ENCODE measurements around the gene C16orf86.
"Not testable (repeated sequence)": the region's sequence is repeated elsewhere in the genome, so short reads cannot be mapped to it uniquely, and the experiment has no call there.

C16orf86 gene

GRCh38 chr16:67668495-67669157 lies 2.0 kb downstream of the C16orf86 start:
- DNase-seq, result no peak

DNA sequence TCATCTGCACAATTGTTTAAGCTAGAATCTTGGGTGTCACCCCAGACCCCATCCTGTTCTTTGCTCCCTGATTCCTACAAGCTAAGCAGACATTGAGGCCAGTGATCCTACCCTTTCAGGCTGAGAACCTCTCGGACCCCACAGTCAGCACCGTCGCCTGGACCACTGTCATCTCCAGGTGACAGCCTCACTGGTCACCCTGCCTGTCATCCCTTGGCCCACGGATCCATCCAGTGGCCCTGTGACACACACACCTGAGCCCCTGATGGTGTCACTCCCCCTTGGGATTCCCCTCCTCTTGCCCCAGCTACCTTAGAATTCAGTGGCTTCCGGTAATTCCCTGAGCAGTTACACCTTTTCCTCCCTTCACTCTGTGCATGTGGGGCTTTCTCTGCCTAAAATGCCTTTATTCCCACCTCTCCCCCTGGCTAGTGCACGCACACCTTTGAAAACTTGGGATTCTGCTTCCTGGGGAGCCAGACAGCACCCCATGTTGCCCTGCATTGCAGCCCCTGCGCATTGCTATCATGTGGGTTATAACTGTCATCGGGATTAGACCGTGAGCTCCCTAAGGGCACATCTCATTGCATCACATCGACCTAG lies 3.0 kb downstream of the C16orf86 start:
- no peak for DNase-seq

DNA sequence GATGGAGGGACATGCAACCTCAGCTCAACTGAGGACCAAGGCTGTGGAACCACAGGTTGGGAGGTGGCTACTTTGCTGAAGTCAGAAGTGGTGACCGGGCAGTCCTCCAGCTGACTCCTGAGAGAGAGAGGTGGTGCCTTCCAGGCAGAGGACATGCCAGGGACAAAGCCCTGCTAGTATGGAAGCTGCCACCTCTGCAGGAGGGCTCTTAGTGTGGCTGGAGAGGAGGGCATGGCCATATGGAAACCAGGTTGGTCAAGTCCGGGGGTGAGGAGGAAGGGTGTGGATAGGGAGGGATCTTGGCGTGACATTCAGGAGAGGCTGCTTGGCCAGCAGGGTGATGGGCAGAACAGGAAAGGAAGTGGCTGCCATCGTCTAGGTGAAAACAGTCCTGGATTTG lies 5.7 kb downstream of the C16orf86 start:
- DNase-seq, result no peak

- DNase-seq, result peak; percentile 34
Observed at GRCh38 chr16:67672739-67673662, 6.4 kb downstream of the C16orf86 start.

GRCh38 chr16:67673712-67674580 lies 7.3 kb downstream of the C16orf86 start:
- peak; percentile 55 for DNase-seq

GRCh38 chr16:67674851-67675578 lies 8.4 kb downstream of the C16orf86 start:
- DNase-seq, result no peak

- no peak for DNase-seq
Observed at GRCh38 chr16:67675579-67675935, 8.9 kb downstream of the C16orf86 start.

DNA sequence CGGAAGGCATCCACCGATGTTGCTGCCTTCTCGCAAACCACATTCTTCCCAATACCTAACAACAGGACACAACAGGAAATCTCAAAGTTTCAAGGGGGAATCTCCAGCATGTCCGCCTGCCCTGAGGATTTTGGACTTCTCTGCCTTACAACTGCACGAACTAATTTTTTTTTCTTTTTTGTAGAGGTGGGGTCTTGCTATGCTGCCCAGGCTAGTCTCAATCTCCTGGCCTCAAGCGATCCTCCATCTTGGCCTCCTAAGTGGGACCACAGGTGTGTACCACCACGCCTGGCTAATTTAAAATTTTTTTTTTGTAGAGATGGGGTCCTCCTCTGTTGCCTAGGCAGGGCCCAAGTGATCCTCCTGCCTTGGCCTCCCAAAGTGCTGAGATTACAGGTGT lies 9.4 kb downstream of the C16orf86 start:
- DNase-seq, result no peak

GRCh38 chr16:67676516-67676915 lies 9.9 kb downstream of the C16orf86 start:
- DNase-seq, result no peak

- DNase-seq, result no peak
Observed at GRCh38 chr16:67676939-67677338, 10.3 kb downstream of the C16orf86 start.

DNA sequence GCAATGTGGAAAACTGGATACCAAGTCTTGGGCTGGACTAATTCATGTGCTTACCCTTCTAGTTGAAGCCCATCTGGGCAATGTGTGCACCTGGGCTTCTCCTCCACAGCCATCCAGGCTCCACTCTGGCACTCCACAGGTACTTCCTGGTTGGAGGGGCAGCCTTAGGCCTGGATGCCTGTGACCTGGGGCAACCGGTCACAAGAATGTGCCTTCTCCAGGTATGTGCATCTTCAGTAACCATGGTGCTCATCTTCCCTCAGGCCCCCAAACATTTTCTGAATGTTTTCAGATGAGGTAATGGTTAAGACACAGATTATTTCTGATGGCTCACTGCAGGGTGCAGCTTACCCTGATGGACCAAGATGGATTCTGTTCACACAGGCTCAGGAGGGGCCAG lies 11.1 kb downstream of the C16orf86 start:
- no peak for DNase-seq

- DNase-seq, result no peak
Observed at GRCh38 chr16:67678354-67679023, 11.9 kb downstream of the C16orf86 start.

DNA sequence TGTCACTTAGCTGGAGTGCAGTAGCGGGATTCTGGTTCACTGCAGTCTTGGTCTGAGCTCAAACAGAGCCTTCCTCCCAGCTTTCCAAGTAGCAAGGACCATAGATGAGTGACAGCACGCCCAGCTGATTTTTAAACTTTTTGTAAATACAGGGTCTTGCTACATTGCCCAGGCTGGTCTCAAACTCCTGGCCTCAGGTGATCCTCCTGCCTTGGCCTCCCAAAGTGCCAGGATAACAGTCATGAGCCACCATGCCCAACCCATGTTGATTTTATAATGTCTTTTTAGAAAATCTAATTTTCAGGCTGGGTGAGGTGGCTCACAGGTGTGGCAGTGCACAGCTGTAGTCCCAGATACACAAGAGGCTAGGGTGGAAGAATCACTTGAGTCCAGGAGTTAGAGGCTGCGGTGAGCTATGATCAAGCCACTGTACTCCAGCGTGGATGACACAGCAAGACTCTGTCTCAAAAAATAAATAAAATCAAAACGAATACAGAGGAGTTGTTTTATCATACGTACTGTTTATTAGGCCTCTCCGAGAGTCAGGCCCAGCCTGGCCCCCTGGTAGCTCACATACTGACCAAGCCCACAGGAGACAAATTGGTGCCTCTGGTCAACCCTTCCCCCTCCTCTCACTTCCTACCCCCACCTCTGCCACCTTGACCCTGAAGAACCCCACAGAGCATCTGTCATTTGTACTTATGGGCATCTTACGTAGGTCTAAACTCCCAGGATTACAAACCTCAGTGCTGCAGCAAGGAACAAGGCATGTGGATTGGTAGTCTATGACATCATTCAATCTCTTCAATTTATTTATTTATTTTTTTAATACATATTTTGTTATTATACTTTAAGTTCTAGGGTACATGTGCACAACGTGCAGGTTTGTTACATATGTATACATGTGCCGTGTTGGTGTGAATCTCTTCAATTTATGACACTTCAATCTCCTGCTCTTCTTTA lies 13.6 kb downstream of the C16orf86 start:
- no peak for DNase-seq

DNA sequence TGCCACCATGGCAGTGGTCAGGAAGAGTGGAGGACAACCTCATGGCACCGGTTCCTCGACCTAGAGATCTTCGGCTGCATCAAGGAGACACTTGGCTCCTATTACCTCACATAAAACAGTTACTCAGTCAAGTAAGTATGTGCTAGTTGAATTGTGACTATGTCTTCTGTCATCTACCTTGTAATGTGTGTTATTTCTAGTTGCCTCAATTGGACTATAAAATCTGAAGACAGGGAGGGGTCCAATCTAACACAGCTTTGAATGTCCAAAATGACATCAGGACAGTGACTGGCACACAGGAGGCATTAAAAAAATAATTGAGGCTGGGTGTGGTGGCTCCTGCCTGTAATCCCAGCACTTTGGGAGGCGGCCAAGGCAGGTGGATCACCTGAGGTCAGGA lies 17.2 kb downstream of the C16orf86 start:
- no peak for DNase-seq

DNA sequence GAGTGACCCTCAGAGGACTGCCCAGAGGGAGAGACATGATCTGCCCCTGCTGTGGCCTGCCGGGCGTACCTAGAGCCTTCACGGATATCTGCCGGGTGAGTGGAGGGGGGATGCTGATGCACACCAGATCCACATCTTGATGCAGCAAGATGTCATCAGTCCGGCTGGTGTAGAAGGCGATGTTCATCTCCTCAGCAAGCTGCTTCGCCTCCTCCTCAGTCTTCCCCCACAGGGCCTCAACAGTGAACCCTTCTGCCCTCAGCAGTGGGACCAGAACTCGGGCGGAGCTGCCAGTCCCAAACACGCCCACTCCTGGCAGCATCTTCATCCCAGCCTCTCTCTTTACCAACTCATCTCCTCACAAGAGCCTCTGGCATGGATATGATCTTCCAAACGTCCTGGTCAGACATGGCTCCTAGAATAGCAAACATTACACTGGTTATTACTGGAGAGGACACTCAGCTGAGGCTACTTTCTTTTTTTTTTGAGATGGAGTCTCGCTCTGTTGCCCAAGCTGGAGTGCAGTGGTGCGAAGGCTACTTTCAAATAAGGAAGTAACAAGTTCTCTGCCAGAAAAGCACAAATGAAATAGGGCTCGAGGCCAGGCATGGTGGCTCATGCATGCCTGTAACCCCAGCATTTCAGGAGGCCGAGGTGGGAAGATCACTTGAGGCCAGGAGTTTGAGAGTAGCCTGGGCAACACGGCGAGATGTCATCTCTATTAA lies 18.9 kb downstream of the C16orf86 start:
- no peak for DNase-seq

DNA sequence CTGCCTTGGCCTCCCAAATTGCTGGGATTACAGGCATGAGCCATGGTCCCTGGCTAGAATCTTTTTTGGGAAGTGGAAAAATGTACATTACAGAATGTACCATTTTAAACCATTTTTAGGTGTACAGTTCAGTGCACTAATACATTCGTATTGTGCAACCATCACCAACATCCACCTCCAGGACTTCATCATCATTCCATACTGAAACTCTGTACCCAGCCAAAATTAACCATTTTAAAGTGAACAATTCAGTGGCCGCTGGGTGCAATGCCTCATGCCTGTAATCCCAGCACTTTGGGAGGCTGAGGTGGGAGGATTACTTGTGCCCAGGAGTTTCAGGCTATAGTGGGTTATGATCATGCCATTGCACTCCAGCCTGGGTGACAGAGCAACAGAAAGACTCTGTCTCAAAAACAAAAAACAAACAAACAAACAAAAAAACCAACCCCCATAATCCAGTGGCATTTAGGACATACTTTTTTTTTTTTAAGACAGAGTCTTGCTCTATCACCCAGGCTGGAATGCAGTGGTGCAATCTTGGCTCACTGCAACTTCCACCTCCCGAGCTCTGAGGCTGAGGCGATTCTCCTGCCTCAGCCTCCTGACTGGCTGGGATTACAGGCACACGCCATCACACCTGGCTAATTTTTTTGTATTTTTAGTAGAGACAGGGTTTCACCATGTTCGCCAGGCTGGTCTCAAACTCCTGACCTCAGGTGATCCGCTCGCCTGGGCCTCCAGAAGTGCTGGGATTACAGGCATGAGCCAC lies 27.1 kb downstream of the C16orf86 start:
- not testable (repeated sequence) for DNase-seq

- DNase-seq, result no peak
Observed at GRCh38 chr16:67694611-67695010, 28.0 kb downstream of the C16orf86 start.

DNA sequence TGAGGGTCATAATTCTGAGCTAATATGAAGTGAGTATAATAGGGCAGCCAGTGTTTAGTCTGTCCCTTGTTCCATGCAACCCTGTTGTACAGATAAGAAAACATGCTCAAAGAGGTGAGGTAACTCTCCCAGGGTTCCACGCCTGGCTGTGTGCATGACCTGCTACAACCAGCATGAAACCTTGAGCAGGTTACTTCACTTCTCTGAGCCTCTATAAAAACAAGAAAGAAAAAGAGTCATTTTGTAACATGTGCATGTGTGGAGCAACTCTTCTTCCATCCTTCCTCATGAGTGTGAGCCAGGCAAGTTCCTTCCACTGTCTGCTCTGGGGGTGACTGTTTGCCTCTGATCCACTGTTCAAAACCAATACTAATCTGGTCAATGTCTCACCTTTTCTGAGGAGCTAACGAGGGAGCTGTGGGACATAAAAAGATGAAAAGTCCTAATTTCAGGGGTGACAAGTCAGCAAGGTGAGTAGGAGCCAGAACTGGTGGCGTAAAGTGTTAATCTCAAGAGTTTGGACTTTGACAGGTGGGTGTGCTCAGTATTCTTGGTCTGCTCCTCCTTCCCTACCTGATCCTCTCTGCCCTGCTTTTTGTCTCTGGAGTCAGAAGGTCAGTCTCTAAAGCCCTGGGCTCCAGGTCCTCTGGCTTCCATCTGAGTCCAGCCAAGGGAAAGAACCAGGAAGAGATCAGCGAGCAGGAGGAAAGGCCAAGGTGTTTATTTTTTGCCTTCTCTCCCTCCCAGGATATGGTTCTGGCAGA lies 31.0 kb downstream of the C16orf86 start:
- peak; percentile 63 for DNase-seq
